ENCODE measurements around the gene MYBPC3.
A peak's percentile ranks its signal among the peaks of the same experiment; 100 is the strongest.

MYBPC3 gene

GRCh38 chr11:47356129-47356997 is 3.9 kb upstream of the MYBPC3 start:
- DNase-seq, result no peak

GRCh38 chr11:47355283-47356128 is 3.0 kb upstream of the MYBPC3 start:
- DNase-seq, result peak; percentile 75

GRCh38 chr11:47354913-47355282 is 2.4 kb upstream of the MYBPC3 start:
- no peak for DNase-seq

GRCh38 chr11:47353978-47354774 is 1.7 kb upstream of the MYBPC3 start:
- DNase-seq, result no peak

- DNase-seq, result no peak
Observed at GRCh38 chr11:47351156-47352126, 1.1 kb downstream of the MYBPC3 start.

GRCh38 chr11:47350315-47350714 is 2.2 kb downstream of the MYBPC3 start:
- no peak for DNase-seq

- DNase-seq, result no peak
Observed at GRCh38 chr11:47349521-47350095, 2.9 kb downstream of the MYBPC3 start.

GRCh38 chr11:47348859-47349258 is 3.6 kb downstream of the MYBPC3 start:
- peak; percentile 23 for DNase-seq

GRCh38 chr11:47348131-47348802 is 4.2 kb downstream of the MYBPC3 start:
- DNase-seq, result no peak

GRCh38 chr11:47347137-47347536 is 5.4 kb downstream of the MYBPC3 start:
- DNase-seq, result no peak

- DNase-seq, result no peak
Observed at GRCh38 chr11:47345890-47346563, 6.5 kb downstream of the MYBPC3 start.

GRCh38 chr11:47342854-47343253 is 9.6 kb downstream of the MYBPC3 start:
- no peak for DNase-seq

- no peak for DNase-seq
Observed at GRCh38 chr11:47342036-47342803, 10.3 kb downstream of the MYBPC3 start.

- no peak for DNase-seq
Observed at GRCh38 chr11:47340980-47341775, 11.3 kb downstream of the MYBPC3 start.

- DNase-seq, result no peak
Observed at GRCh38 chr11:47340010-47340409, 12.5 kb downstream of the MYBPC3 start.

GRCh38 chr11:47338396-47339241 is 13.9 kb downstream of the MYBPC3 start:
- no peak for DNase-seq

GRCh38 chr11:47337229-47337924 is 15.1 kb downstream of the MYBPC3 start:
- DNase-seq, result no peak
